GM18867 (cell line): Measurements from ENCODE around the gene PIK3R6.

Source experiments
- ATAC-seq: cut with Tn5 transposase; IDR thresholded peaks from one replicate; pipeline ENCODE4 v1.9.1; 2021; ENCODE audit warnings: mild to moderate bottlenecking, moderate library complexity; ENCODE audit not compliant: unreplicated experiment

Gene PIK3R6

GRCh38 chr17:8800656-8801055 lies 66.8 kb downstream of the PIK3R6 start:
- no peak for ATAC-seq

GRCh38 chr17:8799570-8800212 lies 67.8 kb downstream of the PIK3R6 start:
- no peak for ATAC-seq

GRCh38 chr17:8798846-8799569 lies 68.5 kb downstream of the PIK3R6 start, which contains the start of gene MFSD6L:
MFSD6L (minus strand) TSS chr17:8799365; CDS start chr17:8799120, 245 bp downstream.
- no peak for ATAC-seq

GRCh38 chr17:8798176-8798845 lies 69.2 kb downstream of the PIK3R6 start:
- no peak for ATAC-seq

GRCh38 chr17:8797621-8798175 lies 69.8 kb downstream of the PIK3R6 start:
- no peak for ATAC-seq

GRCh38 chr17:8794636-8795035 lies 72.8 kb downstream of the PIK3R6 start:
- no peak for ATAC-seq

- no peak for ATAC-seq
Observed at GRCh38 chr17:8793649-8794048, 73.8 kb downstream of the PIK3R6 start.

- no peak for ATAC-seq
Observed at GRCh38 chr17:8792646-8793045, 74.8 kb downstream of the PIK3R6 start.

GRCh38 chr17:8791910-8792270 lies 75.6 kb downstream of the PIK3R6 start:
- ATAC-seq = no peak

- ATAC-seq = no peak
Observed at GRCh38 chr17:8791248-8791909, 76.1 kb downstream of the PIK3R6 start.

- no peak for ATAC-seq
Observed at GRCh38 chr17:8789743-8790142, 77.7 kb downstream of the PIK3R6 start.

- ATAC-seq = no peak
Observed at GRCh38 chr17:8788998-8789397, 78.5 kb downstream of the PIK3R6 start.

- no peak for ATAC-seq
Observed at GRCh38 chr17:8785547-8786413, 81.7 kb downstream of the PIK3R6 start.

- ATAC-seq = no peak
Observed at GRCh38 chr17:8782176-8782575, 85.3 kb downstream of the PIK3R6 start.

GRCh38 chr17:8781776-8782175 lies 85.7 kb downstream of the PIK3R6 start:
- ATAC-seq = no peak

- ATAC-seq = no peak
Observed at GRCh38 chr17:8776881-8777280, 90.6 kb downstream of the PIK3R6 start.

GRCh38 chr17:8776248-8776647 lies 91.2 kb downstream of the PIK3R6 start:
- no peak for ATAC-seq

GRCh38 chr17:8766731-8767130 lies 100.7 kb downstream of the PIK3R6 start:
- no peak for ATAC-seq

- ATAC-seq = no peak
Observed at GRCh38 chr17:8762012-8762411, 105.5 kb downstream of the PIK3R6 start.

- ATAC-seq = no peak
Observed at GRCh38 chr17:8758137-8758596, 109.3 kb downstream of the PIK3R6 start, which contains the start of gene SPDYE4. SPDYE4 (minus strand) TSS chr17:8758546; CDS start chr17:8758382, 164 bp downstream.
